NCI-H187 (cell line): ENCODE results near the gene MAMSTR.
A peak's percentile ranks its signal among the peaks of the same experiment; 100 is the strongest.

Experiments
- DNase-seq, 2 experiments: peaks; one replicate each; lab custom pipeline; 2025; lab: John Stamatoyannopoulos, UW

The MAMSTR gene

GRCh38 chr19:48746110-48746509, 26.6 kb upstream of the MAMSTR start:
- no peak for DNase-seq

- DNase-seq, result peak in 1 of 2 experiments; percentile 21
These were observed 25.9 kb upstream of the MAMSTR start for GRCh38 chr19:48745208-48745995.

GRCh38 chr19:48742096-48742495, 22.6 kb upstream of the MAMSTR start:
- no peak for DNase-seq

- no peak for DNase-seq
These were observed 21.8 kb upstream of the MAMSTR start for GRCh38 chr19:48741129-48741999.

GRCh38 chr19:48740164-48740972, 20.8 kb upstream of the MAMSTR start, which contains the start of gene RASIP1:
Gene RASIP1, minus strand, starts transcription at chr19:48740610. Its CDS starts 328 bp downstream, at chr19:48740282.
- DNase-seq, result no peak

- DNase-seq, result no peak
These were observed 20.1 kb upstream of the MAMSTR start for GRCh38 chr19:48739404-48740163.

GRCh38 chr19:48738557-48739403, 19.3 kb upstream of the MAMSTR start:
- DNase-seq, result peak; percentile 76 to 98

GRCh38 chr19:48737360-48737998, 18.0 kb upstream of the MAMSTR start:
- DNase-seq, result peak; percentile 41 to 51

GRCh38 chr19:48735031-48735615, 15.6 kb upstream of the MAMSTR start:
- DNase-seq, result peak; percentile 48 to 82

GRCh38 chr19:48734625-48735024, 15.1 kb upstream of the MAMSTR start:
- DNase-seq, result no peak

- no peak for DNase-seq
These were observed 11.9 kb upstream of the MAMSTR start for GRCh38 chr19:48731452-48731851.

- no peak for DNase-seq
These were observed 9.6 kb upstream of the MAMSTR start for GRCh38 chr19:48728911-48729664.

- no peak for DNase-seq
These were observed 7.0 kb upstream of the MAMSTR start for GRCh38 chr19:48726556-48726955.

GRCh38 chr19:48724796-48725753, 5.5 kb upstream of the MAMSTR start:
- DNase-seq, result no peak

GRCh38 chr19:48722196-48722708, 2.7 kb upstream of the MAMSTR start:
- DNase-seq, result no peak

- DNase-seq, result peak; percentile 98 to 99
These were observed 1.2 kb upstream of the MAMSTR start for GRCh38 chr19:48720613-48721296.

GRCh38 chr19:48720251-48720612, 707 bp upstream of the MAMSTR start:
- no peak for DNase-seq
